HG02678 (cell line): Measurements from ENCODE around the gene LSAMP.

Experiments
- ATAC-seq: cut with Tn5 transposase; IDR thresholded peaks from one replicate; pipeline ENCODE4 v1.9.1; 2021; ENCODE audit warnings: mild to moderate bottlenecking, moderate library complexity; ENCODE audit not compliant: unreplicated experiment

Gene LSAMP

GRCh38 chr3:116433552-116433951 lies 11.7 kb downstream of the LSAMP start:
- ATAC-seq = no peak

- no peak for ATAC-seq
Observed at GRCh38 chr3:116432795-116433194, 12.5 kb downstream of the LSAMP start.

- ATAC-seq = no peak
Observed at GRCh38 chr3:116429479-116430269, 15.6 kb downstream of the LSAMP start.

GRCh38 chr3:116426036-116426435 lies 19.3 kb downstream of the LSAMP start:
- no peak for ATAC-seq

- ATAC-seq = no peak
Observed at GRCh38 chr3:116425126-116425525, 20.2 kb downstream of the LSAMP start.

- no peak for ATAC-seq
Observed at GRCh38 chr3:116423945-116424344, 21.3 kb downstream of the LSAMP start.

- no peak for ATAC-seq
Observed at GRCh38 chr3:116423374-116423773, 21.9 kb downstream of the LSAMP start.

- no peak for ATAC-seq
Observed at GRCh38 chr3:116417151-116417550, 28.1 kb downstream of the LSAMP start.

- no peak for ATAC-seq
Observed at GRCh38 chr3:116413319-116413718, 32.0 kb downstream of the LSAMP start.

GRCh38 chr3:116408473-116408872 lies 36.8 kb downstream of the LSAMP start:
- ATAC-seq = no peak

- no peak for ATAC-seq
Observed at GRCh38 chr3:116405231-116405630, 40.1 kb downstream of the LSAMP start.

- no peak for ATAC-seq
Observed at GRCh38 chr3:116399701-116400226, 45.5 kb downstream of the LSAMP start.

- no peak for ATAC-seq
Observed at GRCh38 chr3:116394365-116394764, 50.9 kb downstream of the LSAMP start.

GRCh38 chr3:116393199-116393598 lies 52.1 kb downstream of the LSAMP start:
- no peak for ATAC-seq

- no peak for ATAC-seq
Observed at GRCh38 chr3:116392291-116392690, 53.0 kb downstream of the LSAMP start.

GRCh38 chr3:116391296-116392201 lies 53.7 kb downstream of the LSAMP start:
- no peak for ATAC-seq

- ATAC-seq = no peak
Observed at GRCh38 chr3:116390318-116390717, 55.0 kb downstream of the LSAMP start.

GRCh38 chr3:116388867-116389385 lies 56.4 kb downstream of the LSAMP start:
- no peak for ATAC-seq

- no peak for ATAC-seq
Observed at GRCh38 chr3:116386168-116386567, 59.1 kb downstream of the LSAMP start.

GRCh38 chr3:116384717-116385116 lies 60.6 kb downstream of the LSAMP start:
- ATAC-seq = no peak

- ATAC-seq = no peak
Observed at GRCh38 chr3:116378077-116378476, 67.2 kb downstream of the LSAMP start.
